Measurements from ENCODE around the gene NFIL3.

Gene NFIL3

DNA sequence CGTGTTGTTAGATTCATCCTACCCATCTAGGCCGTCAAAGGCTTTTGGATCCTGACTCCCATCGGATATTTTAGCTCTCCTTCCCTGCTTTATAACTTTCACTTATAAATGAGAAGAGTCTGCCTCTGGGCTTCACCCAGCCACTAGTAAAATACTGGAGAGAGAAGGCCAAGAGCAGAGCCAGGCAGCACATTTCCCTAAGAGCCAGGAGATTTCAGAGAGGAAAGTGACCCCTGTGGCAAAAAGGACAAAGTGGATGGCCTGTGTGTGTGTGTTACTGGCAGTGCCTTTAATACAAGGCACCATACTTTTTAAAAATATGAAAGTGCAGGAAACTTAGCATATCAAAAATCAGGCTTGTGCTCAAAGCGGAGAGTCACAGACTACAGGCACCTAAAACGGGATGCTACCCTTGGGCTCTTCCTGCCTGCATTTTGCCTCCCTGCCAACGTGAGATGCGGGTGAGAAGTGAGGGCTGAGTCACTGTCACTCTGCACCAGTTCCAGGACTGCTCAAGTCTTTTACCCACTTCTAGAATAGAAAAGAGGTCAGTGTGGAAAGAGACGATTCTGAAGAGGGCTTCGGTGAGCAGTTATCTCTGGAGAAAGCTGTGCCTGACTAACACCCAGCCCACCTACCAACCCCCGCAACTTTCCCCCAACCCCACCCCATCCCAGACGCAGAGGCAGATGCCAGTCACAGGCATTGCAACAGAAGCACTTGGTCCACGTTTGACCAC, 15.9 kb downstream of the NFIL3 start:
- no peak overlapping the region for H3K4me3 ChIP-seq (ENCODE audit: low read depth, low read length)
- DNase-seq (ENCODE audit: low read depth): no peak
- TF ChIP-seq, protein P1, sequence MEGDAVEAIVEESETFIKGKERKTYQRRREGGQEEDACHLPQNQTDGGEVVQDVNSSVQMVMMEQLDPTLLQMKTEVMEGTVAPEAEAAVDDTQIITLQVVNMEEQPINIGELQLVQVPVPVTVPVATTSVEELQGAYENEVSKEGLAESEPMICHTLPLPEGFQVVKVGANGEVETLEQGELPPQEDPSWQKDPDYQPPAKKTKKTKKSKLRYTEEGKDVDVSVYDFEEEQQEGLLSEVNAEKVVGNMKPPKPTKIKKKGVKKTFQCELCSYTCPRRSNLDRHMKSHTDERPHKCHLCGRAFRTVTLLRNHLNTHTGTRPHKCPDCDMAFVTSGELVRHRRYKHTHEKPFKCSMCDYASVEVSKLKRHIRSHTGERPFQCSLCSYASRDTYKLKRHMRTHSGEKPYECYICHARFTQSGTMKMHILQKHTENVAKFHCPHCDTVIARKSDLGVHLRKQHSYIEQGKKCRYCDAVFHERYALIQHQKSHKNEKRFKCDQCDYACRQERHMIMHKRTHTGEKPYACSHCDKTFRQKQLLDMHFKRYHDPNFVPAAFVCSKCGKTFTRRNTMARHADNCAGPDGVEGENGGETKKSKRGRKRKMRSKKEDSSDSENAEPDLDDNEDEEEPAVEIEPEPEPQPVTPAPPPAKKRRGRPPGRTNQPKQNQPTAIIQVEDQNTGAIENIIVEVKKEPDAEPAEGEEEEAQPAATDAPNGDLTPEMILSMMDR (conservative IDR thresholded peaks at IDR 0.05; ENCODE audit: low read depth, low read length): no peak

DNA sequence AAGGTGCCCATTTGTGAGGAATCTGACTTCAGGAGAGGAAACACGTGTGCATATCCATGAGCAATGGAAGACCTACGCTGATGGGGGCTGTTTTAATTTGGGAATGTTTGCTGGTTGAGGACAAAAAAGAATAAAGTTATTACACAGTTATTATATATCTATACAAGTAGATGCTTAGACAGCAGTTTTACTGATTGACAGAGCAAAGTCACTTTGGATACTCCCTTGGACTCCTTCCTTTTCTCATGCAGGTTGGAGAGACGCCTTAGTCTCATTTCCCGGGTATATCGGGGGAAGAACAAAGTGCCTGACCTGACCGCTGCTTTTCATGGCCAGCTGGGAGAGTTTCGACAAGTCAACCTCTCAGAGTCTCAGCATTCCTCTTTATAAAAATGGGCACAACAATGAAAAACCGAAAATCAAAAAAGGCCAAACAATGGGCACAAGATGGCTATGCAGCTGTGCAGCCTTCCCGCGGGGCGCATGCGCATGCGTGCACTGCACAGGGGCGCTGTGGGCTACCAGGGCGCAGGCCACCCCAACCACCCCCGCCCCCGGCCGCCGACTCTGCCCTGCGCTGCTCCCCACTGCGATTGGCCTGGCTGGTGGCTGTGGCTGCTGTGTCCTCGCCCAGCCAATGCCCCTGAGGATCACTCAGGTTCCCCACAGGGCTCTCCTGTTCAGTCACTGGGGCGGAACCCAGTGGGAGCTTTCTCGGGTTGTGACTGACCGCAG, 18.1 kb downstream of the NFIL3 start:
- H3K4me3 ChIP-seq (ENCODE audit: low read depth, low read length): no peak overlapping the region
- DNase-seq (ENCODE audit: low read depth): no peak
- TF ChIP-seq, protein P1 (conservative IDR thresholded peaks at IDR 0.05; ENCODE audit: low read depth, low read length): no peak

DNA sequence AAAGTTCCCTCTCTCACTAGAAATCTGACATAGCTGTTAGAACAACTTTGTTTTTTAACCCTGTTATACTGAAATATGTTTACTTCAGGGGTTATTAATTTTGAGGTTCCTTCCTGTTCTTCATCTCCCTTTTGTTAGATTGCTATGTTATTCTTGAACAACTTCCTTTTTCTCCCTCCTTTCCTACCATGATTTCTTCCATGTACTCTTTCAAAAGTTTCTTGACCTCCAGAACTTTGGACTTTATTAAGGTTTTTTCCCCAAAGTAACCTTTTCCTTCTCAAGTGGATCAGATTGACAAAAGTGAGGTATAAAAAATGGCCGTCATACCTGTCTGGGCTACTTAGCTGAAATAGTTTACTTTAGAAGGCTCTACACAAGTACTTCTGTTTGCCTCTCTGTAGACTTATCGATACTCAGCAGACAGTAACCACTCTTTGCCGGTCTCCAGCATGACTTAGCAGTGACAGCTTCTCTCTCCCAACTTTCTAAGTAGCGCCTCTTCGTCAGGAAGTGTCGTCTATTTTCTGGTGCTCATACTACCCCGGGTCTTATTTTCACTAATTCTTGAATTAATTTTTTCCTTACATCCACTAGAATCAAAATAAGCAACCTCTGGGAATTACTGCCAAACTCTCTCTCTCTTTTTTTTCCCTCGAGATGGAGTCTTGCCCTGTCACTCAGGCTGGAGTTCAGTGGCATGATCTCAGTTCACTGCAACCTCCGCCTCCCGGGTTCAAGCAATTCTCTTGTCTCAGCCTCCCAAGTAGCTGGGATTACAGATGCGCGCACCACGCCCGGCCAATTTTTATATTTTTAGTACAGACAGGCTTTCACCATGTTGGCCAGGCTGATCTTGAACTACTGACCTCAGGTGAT, 19.7 kb downstream of the NFIL3 start:
- no peak for DNase-seq (ENCODE audit: low read depth)
- no peak overlapping the region for H3K4me3 ChIP-seq (ENCODE audit: low read depth, low read length)
- TF ChIP-seq, protein P1 (conservative IDR thresholded peaks at IDR 0.05; ENCODE audit: low read depth, low read length): no peak

DNA sequence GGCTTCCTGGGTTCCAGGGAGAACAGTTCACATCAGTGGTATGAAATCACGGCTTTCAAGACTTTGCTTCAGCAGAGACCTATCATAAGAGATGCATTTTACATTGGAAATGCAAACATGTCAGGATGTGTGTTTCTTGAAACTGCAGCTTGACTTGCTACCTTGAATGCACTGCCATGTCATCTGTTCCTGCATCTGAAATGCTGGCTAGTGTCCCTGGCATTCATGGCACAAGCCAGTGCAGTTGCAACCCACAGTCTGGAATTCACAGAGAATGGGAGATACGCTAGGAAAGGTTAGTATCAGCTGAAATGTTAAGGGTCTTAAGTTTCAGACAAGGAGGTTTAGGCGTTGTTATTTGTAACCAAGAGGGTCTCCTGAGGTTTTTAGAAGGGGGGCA, 24.7 kb downstream of the NFIL3 start:
- DNase-seq (ENCODE audit: low read depth): no peak
- TF ChIP-seq, protein P1 (conservative IDR thresholded peaks at IDR 0.05; ENCODE audit: low read depth, low read length): no peak
- H3K4me3 ChIP-seq (ENCODE audit: low read depth, low read length): no peak overlapping the region

DNA sequence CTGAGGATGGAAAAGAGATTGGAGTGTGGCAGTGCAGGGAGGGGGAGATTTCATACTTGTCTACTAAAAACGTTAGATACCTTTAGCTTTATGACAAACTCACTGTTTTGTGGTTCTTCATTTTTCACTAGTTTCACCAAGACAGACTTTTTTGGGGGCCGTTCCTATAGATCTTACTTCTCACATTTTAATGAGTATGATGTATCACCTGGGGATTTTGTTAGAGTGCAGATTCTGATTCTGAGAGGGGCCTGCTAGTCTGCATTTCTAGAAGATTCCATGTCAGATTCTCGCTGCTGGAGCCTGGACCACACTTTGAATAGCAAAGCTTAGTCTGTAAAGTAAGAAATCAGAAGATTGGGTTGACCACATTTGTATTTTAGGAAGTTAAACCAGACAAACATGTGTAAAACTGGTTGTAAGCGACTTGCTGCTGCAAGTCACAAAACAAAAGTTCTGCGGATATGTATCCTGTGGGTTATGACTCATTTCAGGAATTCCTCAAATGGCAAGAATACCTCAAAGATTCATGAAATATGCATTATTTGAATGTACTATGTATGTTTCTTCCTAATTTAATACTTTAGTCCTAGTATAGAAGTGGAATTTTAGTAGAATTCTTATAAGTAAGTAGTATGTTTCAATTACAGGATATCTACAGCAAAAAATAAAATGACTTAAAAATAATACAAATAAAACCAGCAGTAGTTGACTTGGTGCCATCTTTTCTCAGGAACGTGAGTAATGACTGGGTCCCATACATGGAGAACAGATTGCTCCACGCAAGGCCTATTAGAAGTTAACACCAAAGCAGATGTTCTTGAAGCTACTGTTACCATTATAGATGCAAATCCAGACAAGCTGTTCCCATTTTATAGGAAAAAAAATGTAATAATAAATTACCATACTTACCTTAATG, 27.8 kb downstream of the NFIL3 start:
- no peak overlapping the region for H3K4me3 ChIP-seq (ENCODE audit: low read depth, low read length)
- peak; percentile 93 for DNase-seq (ENCODE audit: low read depth)
- TF ChIP-seq, protein P1 (conservative IDR thresholded peaks at IDR 0.05; ENCODE audit: low read depth, low read length): no peak

DNA sequence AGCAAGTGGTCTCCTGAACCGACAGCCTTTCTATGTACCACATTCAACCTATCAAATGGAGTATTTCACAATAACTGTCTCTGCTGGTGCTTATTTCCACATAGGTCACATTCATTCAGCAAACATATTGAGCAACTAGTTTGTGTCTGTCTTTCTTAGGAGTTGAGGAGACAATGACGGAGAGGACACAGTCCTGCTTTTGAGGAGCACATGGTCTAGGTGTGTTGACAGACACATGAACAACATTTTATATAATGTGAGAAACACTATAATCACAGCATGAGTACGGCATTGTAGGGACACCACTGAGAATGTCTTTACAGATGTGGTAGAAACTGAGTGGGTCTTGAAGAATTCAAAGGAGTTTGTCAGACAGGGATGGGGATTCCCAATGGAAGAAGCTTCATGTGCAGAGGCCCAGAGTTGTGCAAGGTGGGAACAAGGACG, 28.5 kb downstream of the NFIL3 start:
- TF ChIP-seq, protein P1 (conservative IDR thresholded peaks at IDR 0.05; ENCODE audit: low read depth, low read length): no peak
- no peak overlapping the region for H3K4me3 ChIP-seq (ENCODE audit: low read depth, low read length)
- peak; percentile 88 for DNase-seq (ENCODE audit: low read depth)

Measured in choroid plexus epithelial cell (primary cell).